HG03469 (cell line): Measurements from ENCODE around the gene SCAPER.
"Not testable (repeated sequence)": the region's sequence is repeated elsewhere in the genome, so short reads cannot be mapped to it uniquely, and the experiment has no call there.

Experiments
- ATAC-seq: cut with Tn5 transposase; IDR thresholded peaks from one replicate; pipeline ENCODE4 v1.9.1; 2021; ENCODE audit warnings: mild to moderate bottlenecking, moderate library complexity, moderate number of reproducible peaks; ENCODE audit not compliant: unreplicated experiment

The SCAPER gene

DNA sequence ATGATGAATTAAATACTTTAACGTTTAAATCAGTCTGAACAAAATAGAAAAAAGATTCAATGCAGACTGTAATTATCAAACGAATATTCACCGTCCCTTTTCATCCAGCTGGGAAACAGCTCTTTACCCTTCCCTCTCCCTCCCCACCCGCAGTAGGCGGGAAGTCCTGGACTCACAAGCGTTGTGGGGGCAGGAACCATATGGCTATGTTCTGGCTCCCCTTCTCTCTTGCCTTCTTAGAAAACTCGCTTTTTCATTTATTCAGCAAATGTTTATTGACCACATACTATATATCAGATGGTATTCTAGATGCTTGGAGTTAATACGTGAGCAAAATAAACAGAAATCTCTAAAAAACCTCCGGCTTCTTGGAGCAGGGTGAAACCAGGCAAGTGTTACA is 715 bp upstream of the SCAPER start:
- ATAC-seq: no peak

GRCh38 chr15:76904461-76905012 is 603 bp downstream of the SCAPER start:
- no peak for ATAC-seq

GRCh38 chr15:76903251-76903681 is 1.9 kb downstream of the SCAPER start:
- ATAC-seq: no peak

DNA sequence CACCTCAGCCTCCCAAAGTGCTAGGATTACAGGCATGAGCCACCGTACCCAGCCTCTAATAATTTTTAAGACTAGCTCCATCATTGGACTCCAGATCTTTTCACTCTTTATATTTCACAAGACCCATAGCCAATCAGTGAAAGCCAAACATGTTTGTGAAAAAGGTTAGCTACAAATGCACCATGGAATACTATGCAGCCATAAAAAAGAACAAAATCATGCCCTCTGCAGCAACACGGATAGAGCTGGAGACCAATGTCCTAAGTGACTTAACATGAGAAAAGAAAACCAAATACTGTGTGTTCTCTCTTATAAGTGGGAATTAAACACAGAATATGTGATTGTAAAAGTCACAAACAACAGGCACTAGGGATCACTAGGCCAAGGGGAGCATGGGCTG is 3.2 kb downstream of the SCAPER start:
- ATAC-seq: no peak

GRCh38 chr15:76899931-76900310 is 5.2 kb downstream of the SCAPER start:
- ATAC-seq: not testable (repeated sequence)

GRCh38 chr15:76899176-76899930 is 5.8 kb downstream of the SCAPER start:
- not testable (repeated sequence) for ATAC-seq

- no peak for ATAC-seq
These were observed 7.0 kb downstream of the SCAPER start for GRCh38 chr15:76898102-76898501.

GRCh38 chr15:76894174-76894573 is 11.0 kb downstream of the SCAPER start:
- no peak for ATAC-seq

- ATAC-seq: not testable (repeated sequence)
These were observed 12.3 kb downstream of the SCAPER start for GRCh38 chr15:76892836-76893235.

GRCh38 chr15:76887280-76888141 is 17.6 kb downstream of the SCAPER start:
- not testable (repeated sequence) for ATAC-seq

DNA sequence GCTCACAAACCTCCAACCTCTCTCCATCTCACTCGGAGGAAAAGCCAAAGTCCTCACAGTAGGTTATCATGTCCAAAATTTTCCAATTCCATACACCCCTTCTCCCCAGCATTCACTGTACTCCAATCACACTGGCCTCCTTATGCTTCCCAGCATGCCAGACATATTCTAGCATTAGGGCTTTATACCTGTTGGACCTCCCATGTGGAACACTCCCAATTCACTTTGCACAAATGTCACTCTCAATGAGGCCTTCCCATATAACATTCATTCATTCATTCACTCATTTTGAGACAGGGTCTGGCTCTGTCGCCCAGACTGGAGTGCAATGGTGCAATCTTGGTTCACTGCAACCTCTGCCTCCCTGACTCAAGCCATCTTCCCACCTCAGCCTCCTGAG is 19.9 kb downstream of the SCAPER start:
- no peak for ATAC-seq

GRCh38 chr15:76875911-76876310 is 29.2 kb downstream of the SCAPER start:
- ATAC-seq: no peak

GRCh38 chr15:76873066-76873465 is 32.1 kb downstream of the SCAPER start:
- not testable (repeated sequence) for ATAC-seq

DNA sequence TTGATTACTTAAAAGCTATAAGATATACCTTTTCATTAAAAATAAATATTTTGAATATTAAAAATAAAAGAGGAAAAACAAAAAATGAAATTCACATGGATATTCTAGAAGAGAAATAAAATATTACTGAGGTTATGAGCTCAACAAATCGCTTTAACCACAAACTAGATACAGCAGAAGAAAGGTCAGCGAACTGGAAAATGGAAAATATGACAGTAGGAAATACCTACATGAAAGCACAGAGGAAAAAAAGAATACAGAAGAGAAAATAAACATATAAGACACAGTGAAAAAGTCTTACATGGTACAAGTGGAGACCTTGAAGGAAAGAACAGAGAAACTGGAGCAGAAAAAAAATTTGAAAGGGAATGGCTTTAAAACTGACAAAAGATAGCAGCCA is 33.2 kb downstream of the SCAPER start:
- no peak for ATAC-seq

GRCh38 chr15:76868740-76869139 is 36.4 kb downstream of the SCAPER start:
- ATAC-seq: no peak

DNA sequence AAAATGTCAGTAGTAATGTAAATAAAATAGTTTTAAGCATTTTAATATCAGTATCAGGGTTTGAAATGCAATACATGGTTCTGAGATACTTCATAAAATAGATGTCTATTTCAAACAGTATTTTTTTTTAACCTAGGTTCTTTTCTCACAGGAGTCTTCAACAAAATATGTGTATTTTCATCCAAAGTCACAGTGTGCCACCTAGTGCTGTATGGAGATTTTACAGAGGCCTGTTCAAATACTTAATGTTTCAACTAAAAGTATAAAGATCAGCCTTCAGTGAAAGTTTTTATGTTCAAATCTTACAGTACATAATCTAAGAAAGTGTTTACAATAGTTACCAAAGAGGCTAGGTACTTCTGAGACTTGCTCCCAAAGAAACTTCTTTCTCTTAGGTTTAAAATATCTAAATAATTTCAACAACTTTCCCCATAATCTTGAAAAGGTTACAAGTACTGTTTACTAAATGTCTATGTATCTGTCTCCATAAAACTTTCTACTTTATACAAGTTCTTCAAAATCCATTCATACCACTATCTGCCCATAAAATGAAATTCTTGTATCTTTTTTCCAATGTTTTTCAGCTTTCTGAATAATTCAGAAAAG is 38.3 kb downstream of the SCAPER start:
- no peak for ATAC-seq

- ATAC-seq: no peak
These were observed 39.1 kb downstream of the SCAPER start for GRCh38 chr15:76866008-76866407.

GRCh38 chr15:76865548-76865991 is 39.6 kb downstream of the SCAPER start:
- no peak for ATAC-seq

GRCh38 chr15:76864586-76864985 is 40.6 kb downstream of the SCAPER start:
- no peak for ATAC-seq

- ATAC-seq: no peak
These were observed 41.4 kb downstream of the SCAPER start for GRCh38 chr15:76863693-76864092.

- no peak for ATAC-seq
These were observed 42.0 kb downstream of the SCAPER start for GRCh38 chr15:76863123-76863522.
